Activated T-cell treated with anti-CD3 and anti-CD28 coated beads, Interleukin-2, amount 50 U/mL, for 4 hours (primary cell): ENCODE data around the gene FHL3. TPM values are rescaled to one million over a fixed set of nuclear protein-coding genes. Genes with fewer than 3 reads are reported as not detected.
A peak's percentile ranks its signal among the peaks of the same experiment; 100 is the strongest.

Experiments used
- ATAC-seq, 2 donors: fragments of 200-7000 bp; cut with Tn5 transposase; one replicate each; pipeline ENCODE4 v1.10.0; 2021
- DNase-seq: peaks from one replicate; pipeline ENCODE4 v3.0.0-alpha.2; 2020
- H3K27me3 Mint-ChIP-seq: one replicate; pipeline ENCODE4 v1.8.0; 2021; ENCODE audit warnings: low read depth, mixed read lengths
- H3K36me3 Mint-ChIP-seq: one replicate; pipeline ENCODE4 v1.8.0; 2022; ENCODE audit warnings: mixed read lengths; ENCODE audit not compliant: insufficient read depth
- H3K4me1 Mint-ChIP-seq: one replicate; pipeline ENCODE4 v1.8.0; 2021; ENCODE audit warnings: low read depth, mixed read lengths
- H3K4me3 Mint-ChIP-seq: one replicate; pipeline ENCODE4 v1.8.0; 2021; ENCODE audit warnings: mild to moderate bottlenecking, moderate library complexity, mixed read lengths
- H3K9me3 Mint-ChIP-seq: one replicate; pipeline ENCODE4 v1.8.0; 2021; ENCODE audit warnings: mixed read lengths
- total RNA-seq, 3 donors: library from RNA; stranded (reverse); gene quantifications; one replicate each; pipeline ENCODE4 v1.2.1, GENCODE V29; 2021

Gene FHL3, protein sequence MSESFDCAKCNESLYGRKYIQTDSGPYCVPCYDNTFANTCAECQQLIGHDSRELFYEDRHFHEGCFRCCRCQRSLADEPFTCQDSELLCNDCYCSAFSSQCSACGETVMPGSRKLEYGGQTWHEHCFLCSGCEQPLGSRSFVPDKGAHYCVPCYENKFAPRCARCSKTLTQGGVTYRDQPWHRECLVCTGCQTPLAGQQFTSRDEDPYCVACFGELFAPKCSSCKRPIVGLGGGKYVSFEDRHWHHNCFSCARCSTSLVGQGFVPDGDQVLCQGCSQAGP
- 10 to 100 TPM; 15.9 to 33.8 (median 26.9) TPM for total RNA-seq

DNA sequence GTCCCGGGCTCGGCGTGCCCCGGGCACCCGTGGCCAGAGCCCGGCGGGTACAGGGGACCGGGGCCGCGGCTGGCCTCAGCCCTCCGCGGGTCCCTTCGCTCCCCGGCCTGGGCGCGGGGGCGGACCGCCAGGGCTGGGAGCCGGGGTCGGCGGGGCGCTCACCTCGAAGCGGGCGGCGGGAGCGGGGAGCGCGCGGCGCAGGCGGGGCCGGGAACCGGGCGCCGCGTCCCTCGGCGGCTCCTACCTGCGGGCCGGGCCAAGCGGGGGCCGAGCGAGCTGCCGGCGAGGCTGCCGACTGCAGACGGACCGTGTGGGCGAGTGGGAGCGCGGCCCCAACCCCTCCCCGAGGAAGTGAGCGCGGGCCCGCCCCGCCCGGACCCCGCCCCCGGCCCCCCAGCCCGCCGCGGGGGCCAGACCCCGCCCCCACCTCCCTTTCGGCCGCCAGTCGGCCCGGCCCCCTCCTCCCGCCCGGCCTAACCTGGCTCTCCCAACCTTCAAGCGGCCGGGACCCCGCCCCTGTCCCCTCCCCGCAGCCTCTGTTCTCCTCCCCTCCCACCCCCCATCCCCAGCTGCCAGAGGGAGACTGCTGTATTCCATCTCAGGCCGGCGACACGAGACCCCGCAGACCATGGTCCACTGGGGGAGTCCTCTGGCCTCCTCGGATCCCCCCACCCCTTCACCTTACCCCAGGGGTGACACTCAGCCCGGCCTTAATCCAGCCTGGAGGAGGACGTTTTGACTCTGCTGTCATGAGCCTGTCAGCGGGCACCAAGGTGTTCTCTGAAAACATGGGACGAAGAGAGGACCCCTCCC, at the start of gene FHL3:
FHL3 (minus strand) TSS at position 320 of the 813 bp plus-strand sequence. CDS start 6,102 bp downstream, outside the sequence.
- Mint-ChIP-seq H3K36me3 (no peaks in the 10 kb centered on the region), H3K4me3 (peak within 1 kb of the TSS; percentile 85), H3K9me3 (no peaks in the 10 kb centered on the region), H3K4me1 (peaks cover 44% of the 10 kb centered on the region), H3K27me3 (no peaks in the 10 kb centered on the region)
- DNase-seq (peak; percentile 39), ATAC-seq (peak; percentile 16 to 37)

DNA sequence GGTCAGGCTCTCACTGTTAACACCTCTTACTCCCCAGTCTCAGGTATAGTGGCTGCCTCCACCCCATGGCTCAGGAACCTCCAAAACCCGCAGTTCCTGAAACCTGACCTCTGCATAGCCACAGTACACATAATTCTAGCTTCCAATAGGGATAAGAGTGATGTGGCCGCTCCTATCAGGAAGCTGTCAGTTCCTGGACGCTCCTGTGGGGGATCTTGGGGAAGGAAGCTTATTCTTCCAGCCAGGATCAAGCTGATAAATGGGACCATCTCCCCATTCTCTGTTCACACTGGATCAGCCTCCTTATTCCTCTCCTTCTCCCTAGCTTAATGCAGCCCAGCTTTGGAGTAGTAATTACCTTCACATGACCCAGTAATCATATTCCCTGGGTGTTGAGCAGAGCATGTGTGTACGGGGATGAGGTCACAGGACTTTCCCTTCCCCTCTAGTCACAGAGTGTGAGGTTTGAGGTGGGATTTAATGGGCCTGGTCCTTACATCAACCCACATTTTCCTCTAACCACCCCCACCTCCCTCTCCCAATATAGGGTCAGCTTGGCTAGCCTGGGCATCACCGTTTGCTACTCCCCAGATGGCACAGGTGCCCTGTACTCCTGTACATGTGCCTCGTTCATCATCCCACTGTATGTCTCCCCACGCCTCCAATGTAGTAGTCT, 48.2 kb upstream of the FHL3 start:
- H3K4me3 Mint-ChIP-seq = no peak overlapping the region
- H3K27me3 Mint-ChIP-seq = peaks cover 3% of the 10 kb centered on the region
- no peak for ATAC-seq
- no peak for DNase-seq
- H3K36me3 Mint-ChIP-seq = no peaks in the 10 kb centered on the region
- peaks cover 7% of the 10 kb centered on the region for H3K4me1 Mint-ChIP-seq
- no peaks in the 10 kb centered on the region for H3K9me3 Mint-ChIP-seq

DNA sequence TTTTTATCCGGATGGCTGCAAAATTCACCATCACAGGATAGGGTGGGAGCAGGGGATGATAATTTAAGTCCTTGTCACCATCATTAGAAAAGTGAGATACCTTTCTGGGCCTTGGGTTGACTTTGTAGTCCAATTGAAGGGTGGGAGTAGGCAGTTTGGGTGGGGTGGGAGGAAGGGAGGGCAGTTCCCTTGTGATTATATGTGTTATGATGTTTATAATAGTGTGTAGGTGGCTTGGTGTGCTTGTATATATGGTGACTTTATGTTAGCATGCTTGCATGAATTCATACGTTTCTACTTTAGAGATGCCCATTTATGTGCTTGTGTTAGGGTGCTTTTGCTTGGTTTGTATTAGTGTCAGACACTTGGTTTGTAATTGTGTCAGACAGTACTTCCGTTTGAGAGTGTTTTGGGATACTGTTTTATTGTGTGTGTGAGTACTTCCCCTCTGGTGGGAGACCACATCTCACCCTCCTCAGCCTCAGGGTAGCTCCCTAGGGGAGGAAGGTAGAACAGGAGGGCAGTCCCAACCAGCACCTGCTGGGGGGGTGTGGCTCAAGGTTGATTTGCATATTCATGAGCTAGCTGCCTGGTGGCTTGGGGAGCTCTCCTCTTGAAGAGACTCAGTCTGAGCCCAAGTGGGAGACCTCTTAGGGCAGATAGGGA, 47.6 kb upstream of the FHL3 start:
- DNase-seq (no peak), ATAC-seq (peak; percentile 16 to 50)
- H3K36me3 Mint-ChIP-seq = no peaks in the 10 kb centered on the region
- no peak overlapping the region for H3K4me3 Mint-ChIP-seq
- H3K27me3 Mint-ChIP-seq = peaks cover 3% of the 10 kb centered on the region
- peaks cover 7% of the 10 kb centered on the region for H3K4me1 Mint-ChIP-seq
- no peaks in the 10 kb centered on the region for H3K9me3 Mint-ChIP-seq

DNA sequence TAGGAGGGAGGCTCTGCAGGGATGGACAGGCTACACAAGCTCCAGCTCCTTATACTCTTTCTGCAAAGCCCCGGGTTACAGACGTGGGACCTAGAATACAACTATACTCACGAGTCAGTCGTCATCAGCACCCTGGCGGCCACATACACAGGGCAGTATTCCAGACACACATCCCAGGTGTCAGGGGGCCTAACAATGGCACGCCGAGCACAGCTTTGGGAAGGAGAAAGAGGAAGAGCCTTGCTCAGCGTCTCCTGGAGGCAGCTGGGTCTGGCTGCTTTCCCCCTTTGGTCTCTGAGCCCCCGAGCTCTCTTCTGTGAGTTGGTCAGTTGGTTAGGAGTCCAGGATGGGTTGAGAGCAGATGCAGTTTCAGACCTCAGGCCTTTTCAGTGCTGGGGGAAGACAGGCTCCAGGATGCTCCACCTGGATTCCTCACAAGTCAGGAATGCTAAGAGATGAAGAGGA, 45.8 kb upstream of the FHL3 start:
- Mint-ChIP-seq H3K36me3 (no peaks in the 10 kb centered on the region), H3K9me3 (no peaks in the 10 kb centered on the region), H3K27me3 (peaks cover 6% of the 10 kb centered on the region)

DNA sequence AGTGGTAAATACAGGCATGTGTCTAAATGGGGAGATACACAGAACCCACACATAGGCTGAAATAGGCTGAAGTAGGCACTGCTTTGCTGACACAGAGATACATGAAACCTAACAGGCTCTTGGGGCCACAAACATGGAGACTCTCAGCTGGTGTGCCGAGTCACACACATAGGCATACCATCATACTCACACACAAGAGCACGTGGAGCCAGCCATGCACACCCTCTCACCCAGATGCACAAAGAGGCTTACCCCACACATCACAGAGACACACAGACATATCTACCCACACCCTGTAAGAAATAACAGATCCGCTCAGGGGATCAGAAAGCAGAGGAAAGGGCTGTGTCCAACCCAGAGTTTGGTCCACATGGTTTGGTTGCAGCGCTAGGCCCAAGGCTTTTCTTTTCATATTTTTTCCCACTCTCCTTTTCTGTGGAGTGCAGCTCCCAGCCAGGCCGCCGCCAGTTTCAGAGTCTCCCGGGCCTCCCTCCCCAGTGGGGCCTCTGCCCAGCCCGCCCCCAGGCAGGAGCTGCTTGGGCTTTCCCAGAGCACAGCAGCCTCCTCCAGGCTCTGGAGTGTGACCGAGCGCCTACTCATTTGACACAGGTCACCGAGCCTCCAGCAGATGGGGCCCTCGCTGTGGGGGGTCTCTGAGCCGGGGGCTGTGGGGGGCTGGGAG, 45.2 kb upstream of the FHL3 start:
- no peak for ATAC-seq
- peaks cover 7% of the 10 kb centered on the region for H3K27me3 Mint-ChIP-seq
- no peak for DNase-seq
- no peaks in the 10 kb centered on the region for H3K9me3 Mint-ChIP-seq
- H3K4me1 Mint-ChIP-seq = peaks cover 8% of the 10 kb centered on the region
- H3K4me3 Mint-ChIP-seq = no peak overlapping the region
- H3K36me3 Mint-ChIP-seq = no peaks in the 10 kb centered on the region

More for the DNA sequence above, 45.8 kb upstream of the FHL3 start:
- ATAC-seq (no peak), DNase-seq (no peak)
- no peak overlapping the region for H3K4me3 Mint-ChIP-seq
- H3K4me1 Mint-ChIP-seq = peaks cover 7% of the 10 kb centered on the region

DNA sequence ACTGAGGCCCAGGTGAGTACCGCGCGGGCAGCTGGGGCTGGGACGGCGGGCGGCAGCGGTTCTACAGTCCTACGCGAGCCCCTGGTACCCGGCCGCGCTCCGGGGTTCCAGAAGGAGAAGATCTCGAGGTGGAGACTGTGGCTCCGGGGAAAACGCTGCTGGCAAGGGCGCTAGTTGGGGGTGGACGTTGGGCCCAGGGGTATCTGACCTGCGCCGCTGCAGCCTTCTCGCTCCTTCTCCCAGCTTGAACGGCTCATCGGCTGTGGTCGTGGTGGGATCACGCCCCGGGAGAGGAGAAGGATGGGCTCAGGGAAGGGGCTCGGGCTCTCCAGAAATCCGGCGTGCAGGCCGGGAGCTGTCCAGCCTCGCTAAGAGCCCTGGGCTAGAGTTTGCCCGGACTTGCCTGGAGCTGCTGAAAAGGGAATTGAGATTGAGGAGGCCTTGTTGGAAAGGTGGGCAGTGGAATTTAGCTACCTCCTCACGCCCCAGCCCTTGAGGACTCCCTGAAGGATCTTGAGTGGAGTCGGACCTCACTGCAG, 42.4 kb upstream of the FHL3 start:
- Mint-ChIP-seq H3K27me3 (peaks cover 23% of the 10 kb centered on the region), H3K4me3 (peak overlapping the region; percentile 74), H3K36me3 (no peaks in the 10 kb centered on the region), H3K9me3 (no peaks in the 10 kb centered on the region), H3K4me1 (peaks cover 10% of the 10 kb centered on the region)
- ATAC-seq = no peak
- DNase-seq = no peak

DNA sequence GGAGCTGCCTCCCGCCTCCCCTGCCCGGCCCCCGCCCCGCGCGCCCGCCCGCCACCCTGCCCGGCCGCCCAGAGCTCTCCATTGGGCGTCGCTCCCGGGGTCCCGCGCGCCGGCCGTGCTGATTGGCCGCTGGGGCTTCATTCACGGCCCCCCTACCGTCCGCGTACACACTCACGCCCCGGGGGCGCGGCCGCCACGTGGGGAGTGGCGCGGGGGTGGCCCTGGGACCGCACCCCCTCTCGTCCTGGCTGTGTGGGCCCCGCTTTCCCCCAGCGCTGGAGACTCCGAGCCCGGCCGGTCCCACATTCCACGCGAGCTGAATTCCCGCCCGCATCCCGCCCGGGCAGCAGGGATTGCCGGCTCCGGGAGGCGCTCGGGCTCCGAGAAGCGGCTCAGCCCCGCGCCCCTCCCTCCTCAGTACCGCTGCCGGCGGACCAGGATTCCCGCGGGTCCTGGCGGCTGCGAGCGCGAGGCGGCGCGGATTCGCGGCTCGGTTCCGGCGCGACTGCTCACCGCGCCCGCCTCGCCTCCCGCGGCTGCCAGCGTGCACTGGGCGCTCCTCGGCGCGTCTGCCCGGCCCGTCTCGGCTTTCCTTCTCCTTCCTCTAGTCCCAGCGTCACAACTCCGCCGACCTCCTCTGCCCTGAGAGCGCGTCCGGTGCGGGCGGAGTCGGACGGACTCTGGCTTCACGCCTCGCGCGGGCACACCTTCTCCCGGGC, 41.7 kb upstream of the FHL3 start:
- Mint-ChIP-seq H3K4me1 (peaks cover 8% of the 10 kb centered on the region), H3K9me3 (no peaks in the 10 kb centered on the region), H3K4me3 (peak overlapping the region; percentile 74), H3K27me3 (peaks cover 29% of the 10 kb centered on the region), H3K36me3 (no peaks in the 10 kb centered on the region)
- ATAC-seq = peak; percentile 89 to 90
- DNase-seq = peak; percentile 75

DNA sequence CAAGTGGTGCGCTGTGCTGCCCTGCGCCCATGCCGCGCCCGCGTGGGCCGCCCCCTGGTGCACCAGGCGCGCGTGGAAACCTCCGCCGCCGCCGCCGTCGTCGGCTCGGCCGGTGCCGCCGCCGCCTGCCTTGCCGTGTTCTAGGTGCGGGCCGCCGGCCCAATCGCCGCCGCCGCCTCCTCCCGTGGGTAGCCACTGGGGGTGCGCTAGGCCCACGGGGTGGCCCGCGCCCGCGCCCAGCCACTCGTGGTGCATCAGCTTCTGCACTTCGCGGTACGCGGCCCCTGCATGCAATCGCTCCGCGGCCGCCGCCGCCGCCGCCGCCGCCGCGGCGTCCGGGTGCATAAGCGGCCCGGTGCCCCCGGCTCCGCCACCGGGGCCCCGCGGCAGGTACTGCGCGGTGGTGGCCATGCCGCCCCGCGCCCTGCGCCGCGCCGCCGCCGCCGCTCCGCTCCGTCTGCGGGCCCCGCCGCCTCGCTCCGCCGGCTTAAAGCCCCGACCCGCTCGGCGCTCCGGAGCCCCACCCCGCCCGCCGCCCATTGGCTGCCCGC, 41.1 kb upstream of the FHL3 start, which contains the start of gene POU3F1:
POU3F1 (minus strand) TSS at position 461 of the 551 bp plus-strand sequence; CDS start at position 411, 50 bp downstream.
- Mint-ChIP-seq H3K27me3 (peaks cover 33% of the 10 kb centered on the region), H3K36me3 (no peaks in the 10 kb centered on the region), H3K4me1 (peaks cover 8% of the 10 kb centered on the region), H3K9me3 (no peaks in the 10 kb centered on the region), H3K4me3 (peak within 1 kb of the TSS; percentile 74)
- ATAC-seq = peak in 1 of 2 donors; percentile 6
- DNase-seq = no peak

DNA sequence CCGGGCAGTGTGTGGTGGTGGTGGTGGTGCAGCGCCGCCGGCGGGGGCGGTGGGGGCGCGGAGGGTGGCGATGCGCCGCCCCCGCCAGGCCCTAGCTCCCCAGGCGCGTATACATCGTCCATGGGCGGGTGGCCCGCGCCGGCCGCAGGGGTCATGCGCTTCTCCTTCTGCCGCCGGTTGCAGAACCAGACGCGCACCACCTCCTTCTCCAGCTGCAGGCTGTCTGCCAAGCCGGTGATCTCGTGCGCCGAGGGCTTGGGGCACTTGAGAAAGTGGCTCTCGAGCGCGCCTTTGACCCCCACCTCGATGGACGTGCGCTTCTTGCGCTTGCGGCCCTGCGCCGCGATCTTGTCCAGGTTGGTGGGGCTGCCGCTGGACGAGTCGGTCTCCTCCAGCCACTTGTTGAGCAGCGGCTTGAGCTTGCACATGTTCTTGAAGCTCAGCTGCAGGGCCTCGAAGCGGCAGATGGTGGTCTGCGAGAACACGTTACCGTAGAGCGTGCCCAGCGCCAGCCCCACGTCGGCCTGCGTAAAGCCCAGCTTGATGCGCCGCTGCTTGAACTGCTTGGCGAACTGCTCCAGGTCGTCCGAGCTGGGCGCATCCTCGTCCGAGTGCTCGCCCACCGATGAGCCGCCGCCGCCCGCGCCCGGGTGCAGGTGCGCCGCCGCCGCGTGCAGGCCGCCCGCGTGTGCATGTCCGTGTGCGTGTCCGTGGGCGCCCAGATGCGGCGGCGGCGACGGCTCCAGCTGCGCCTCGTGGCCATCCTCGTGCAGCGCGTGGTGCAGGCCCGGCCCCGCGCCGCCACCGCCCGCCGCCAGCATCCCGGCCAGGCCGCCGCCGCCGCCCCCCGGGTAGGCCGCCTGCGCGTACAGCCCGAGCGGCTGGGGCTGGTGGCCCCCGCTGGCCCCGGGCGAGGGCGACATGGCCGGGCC, 40.4 kb upstream of the FHL3 start:
- peaks cover 8% of the 10 kb centered on the region for H3K4me1 Mint-ChIP-seq
- H3K4me3 Mint-ChIP-seq = peak overlapping the region; percentile 60
- no peaks in the 10 kb centered on the region for H3K9me3 Mint-ChIP-seq
- no peaks in the 10 kb centered on the region for H3K36me3 Mint-ChIP-seq
- DNase-seq = no peak
- ATAC-seq = peak; percentile 1 to 2
- peaks cover 41% of the 10 kb centered on the region for H3K27me3 Mint-ChIP-seq

DNA sequence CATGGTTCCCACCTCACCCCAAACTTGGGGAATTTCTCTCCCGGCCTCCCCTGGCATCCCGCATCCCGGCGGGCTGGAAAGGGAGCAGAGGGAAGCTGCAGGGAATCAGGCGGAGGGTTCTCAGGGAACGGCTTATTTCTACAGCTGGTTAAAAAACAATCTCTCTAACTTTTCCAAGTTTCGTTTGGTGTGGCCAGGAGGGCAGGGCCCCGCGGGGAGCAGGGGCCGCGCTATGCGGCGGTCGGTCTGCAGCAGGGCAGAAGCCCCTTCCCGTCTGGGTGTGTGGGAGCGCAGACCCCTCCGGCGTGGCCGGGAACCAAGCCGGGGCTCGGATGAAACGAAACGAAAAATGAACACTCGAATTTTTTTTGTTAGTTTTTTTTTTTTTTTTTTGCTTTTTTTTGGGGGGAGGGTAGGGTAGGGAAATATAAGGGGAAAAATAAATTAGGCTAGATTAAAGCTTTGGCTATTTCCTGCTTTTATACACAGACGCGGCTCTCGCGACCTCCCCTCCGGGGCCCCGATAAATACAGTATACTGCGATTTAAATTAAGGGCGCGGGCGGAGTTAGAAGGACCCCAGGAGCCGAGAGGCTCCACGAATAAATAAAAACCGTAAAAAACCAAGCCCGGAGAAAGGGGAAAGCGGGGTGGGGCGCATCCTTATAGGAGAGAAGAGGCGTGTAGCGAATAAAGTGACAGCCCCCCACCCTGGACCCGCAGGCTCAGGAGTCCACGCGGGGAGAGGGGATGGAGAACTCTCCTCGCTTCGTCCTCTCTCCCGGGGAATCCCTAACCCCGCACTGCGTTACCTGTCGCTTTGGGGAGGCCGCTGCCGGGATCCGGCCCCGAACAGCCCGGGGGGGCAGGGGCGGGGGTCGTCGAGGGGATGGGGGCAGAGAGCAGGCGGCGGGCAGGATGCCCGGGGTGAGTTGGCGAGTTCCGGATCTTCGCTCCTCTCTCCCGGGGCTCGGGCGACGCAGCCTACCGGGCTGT, 39.2 kb upstream of the FHL3 start:
- Mint-ChIP-seq H3K27me3 (peaks cover 52% of the 10 kb centered on the region), H3K4me1 (peaks cover 8% of the 10 kb centered on the region), H3K36me3 (no peaks in the 10 kb centered on the region), H3K4me3 (peak overlapping the region; percentile 73), H3K9me3 (no peaks in the 10 kb centered on the region)
- DNase-seq (no peak), ATAC-seq (no peak)
